ENCODE data around the gene CHCHD6. TPM values are rescaled to one million over a fixed set of nuclear protein-coding genes. Genes with fewer than 3 reads are reported as not detected.
"Not testable (repeated sequence)": the region's sequence is repeated elsewhere in the genome, so short reads cannot be mapped to it uniquely, and the experiment has no call there.

The CHCHD6 gene
- total RNA-seq, 1 experiment from 2014 or later = 32.3 TPM

DNA sequence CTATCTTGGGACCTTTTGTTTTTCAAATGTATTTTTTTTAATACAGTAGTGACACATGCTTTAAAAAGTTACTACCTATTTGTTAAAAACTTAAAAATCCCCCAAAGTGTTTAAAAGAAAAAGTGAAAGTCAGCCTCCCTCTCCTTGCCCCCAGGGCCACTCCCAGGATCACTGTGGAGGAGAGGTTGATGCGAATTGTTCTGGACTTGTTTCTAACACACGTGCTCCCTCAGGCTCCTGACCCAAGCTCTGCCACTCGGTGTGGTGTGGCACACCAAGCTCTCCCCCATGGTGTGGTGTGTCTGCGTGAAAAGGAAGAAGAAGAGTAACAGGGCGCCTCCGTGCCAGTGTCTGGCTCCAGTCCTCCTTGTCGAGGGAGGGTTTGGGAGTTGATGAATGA is 93.5 kb downstream of the CHCHD6 start:
- DNase-seq (ENCODE audit: low spot score) = no peak
- in situ Hi-C loops (cut with HindIII; ENCODE audit: low sequenced_read_pairs) = no loop called here

DNA sequence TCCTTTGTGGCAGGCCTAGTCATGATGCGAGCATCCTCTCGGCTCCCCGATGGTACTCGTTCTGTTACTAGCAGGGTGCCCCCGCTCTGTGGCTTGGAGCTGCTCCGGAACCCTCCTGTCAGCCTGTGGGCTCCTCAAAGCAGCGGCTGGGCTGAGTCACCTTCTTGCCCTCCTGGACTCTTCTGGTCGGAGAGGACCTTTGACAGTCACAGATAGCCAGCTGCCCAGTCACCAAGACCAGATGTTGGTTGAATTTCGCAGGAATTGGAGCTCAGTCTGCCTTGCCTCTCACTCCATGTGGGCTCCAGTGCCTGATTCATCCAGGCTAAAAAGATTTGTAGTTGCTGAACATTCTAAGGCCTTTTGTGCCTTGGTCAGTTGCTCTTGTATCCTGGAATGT is 94.5 kb downstream of the CHCHD6 start:
- in situ Hi-C loops (cut with HindIII; ENCODE audit: low sequenced_read_pairs) = no loop called here
- DNase-seq (ENCODE audit: low spot score) = no peak

DNA sequence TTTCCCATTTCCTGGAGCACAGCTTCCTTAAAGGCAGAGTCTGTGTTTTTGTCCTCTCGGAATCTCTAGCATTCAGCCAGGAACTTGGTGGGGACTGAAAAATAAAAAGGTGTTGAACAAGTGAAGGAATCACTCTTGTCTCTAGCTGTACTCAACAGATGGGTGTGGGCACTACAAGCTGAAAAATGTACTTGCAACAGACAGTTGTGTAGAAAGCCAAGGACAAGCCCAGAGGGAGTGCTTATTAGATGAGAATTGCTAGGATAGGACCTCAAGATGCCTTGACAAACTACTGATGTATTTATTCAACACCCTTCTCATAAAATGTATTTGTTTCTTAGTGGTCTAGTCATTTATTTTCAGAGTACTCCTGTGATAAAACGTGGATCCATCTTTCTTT is 95.1 kb downstream of the CHCHD6 start:
- DNase-seq (ENCODE audit: low spot score) = no peak
- in situ Hi-C loops (cut with HindIII; ENCODE audit: low sequenced_read_pairs) = no loop called here

DNA sequence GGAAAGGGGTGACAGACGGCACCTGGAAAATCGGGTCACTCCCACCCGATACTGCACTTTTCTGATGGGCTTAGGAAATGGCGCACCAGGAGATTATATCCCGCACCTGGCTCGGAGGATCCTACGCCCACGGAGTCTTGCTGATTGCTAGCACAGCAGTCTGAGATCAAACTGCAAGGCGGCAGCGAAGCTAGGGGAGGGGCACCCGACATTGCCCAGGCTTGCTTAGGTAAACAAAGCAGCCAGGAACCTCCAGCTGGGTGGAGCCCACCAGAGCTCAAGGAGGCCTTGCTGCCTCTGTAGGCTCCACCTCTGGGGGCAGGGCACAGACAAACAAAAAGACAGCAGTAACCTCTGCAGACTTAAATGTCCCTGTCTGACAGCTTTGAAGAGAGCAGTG is 97.3 kb downstream of the CHCHD6 start:
- in situ Hi-C loops (cut with HindIII; ENCODE audit: low sequenced_read_pairs); DNase-seq (ENCODE audit: low spot score): not testable (repeated sequence)

DNA sequence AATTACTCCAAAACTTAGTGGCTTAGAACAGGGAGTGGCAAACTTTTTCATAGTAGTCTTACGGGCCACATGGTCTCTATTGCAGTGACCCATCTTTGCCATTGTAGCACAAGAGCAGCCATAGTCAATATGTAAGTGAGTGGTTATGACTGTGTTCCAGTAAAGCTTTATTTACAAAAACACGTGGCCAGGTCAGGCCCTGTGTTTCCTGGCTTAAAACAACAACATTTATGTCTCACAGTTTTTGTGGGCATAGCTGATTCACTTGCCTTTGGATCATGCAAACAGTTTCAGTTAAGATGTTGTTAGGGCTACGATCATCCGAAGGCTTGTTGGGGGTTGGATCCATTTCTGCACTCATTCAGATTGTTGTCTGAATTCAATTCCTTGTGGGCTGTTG is 103.8 kb downstream of the CHCHD6 start:
- DNase-seq (ENCODE audit: low spot score) = no peak
- in situ Hi-C loops (cut with HindIII; ENCODE audit: low sequenced_read_pairs) = no loop called here

DNA sequence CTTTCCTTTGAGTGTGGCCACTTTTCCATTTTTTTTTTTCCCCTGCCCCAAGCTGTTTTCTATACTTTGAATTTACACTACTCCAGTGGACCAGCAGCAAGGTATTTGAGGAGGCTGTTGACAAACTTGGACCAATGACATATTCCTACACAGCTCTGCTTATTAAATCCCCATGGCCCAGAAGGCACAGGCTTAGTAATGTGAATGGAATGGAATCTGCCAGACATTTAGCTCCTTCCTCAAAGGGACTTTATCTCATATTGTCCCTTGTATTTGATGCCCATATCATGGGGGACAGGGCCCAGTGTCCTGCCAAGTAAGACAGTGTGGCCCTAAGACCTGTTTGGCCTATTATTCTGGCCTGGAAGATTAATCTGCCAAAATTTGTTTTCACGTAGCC is 107.5 kb downstream of the CHCHD6 start:
- DNase-seq (ENCODE audit: low spot score) = peak; percentile 7
- in situ Hi-C loops (cut with HindIII; ENCODE audit: low sequenced_read_pairs) = no loop called here

DNA sequence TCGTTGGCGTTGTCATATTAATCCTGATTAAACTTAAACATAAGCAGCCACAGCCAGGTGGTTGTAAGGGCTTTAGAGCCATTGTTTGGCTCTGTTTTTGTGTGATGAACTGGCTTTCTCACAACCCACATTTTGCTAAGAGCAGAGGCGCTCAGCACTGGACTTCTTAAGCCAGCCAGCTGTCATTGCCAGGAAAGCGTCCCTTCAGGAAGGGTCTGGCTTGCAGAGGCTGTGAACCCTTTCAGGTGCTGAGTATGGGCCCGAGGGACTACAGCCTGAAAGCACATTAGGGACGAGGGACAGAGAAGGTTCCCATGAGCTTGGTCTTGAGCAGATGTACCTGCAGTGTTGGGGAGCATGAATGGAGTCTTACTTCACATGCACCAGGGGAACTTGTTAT is 112.3 kb downstream of the CHCHD6 start:
- DNase-seq (ENCODE audit: low spot score) = no peak

DNA sequence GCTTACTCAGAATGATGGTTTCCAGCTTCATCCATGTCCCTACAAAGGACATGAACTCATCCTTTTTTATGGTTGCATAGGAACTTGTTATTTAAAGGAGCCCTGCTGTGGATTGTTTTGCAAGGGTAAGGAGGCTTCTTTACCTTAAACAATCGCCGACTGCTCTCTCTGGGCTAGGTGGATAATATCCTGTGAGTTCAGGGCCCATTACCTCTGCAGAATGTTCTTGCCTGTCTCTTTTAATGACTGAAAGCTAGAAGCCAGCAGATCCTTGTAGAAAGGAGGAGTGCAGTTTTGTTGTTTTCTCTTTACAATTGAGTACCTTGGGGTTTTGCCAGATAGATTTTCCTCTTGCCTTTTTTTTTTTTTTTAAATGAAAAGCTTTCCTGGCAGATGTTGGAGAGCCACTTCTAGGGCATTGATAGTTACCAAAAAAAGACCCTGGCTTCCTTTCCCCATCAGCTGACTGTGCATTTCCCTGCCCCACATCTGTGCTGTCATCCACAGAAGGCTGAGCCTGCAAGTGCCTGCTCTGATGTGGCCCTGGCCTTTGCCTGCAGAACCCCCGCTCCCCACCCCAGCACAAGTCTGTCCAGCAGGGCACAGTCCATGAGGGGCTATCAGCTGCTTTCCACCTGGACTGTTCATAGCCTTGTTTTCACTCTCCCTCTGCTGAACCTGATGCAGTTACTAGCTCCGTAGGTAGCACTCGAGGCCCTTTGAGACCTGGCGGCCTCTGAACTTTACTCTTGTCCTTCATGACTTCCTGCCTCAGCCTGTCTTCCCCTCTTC is 113.1 kb downstream of the CHCHD6 start:
- no peak for DNase-seq (ENCODE audit: low spot score)
- in situ Hi-C loops (cut with HindIII; ENCODE audit: low sequenced_read_pairs) = no loop called here

More for the DNA sequence above, 112.3 kb downstream of the CHCHD6 start:
- in situ Hi-C loops (cut with HindIII; ENCODE audit: low sequenced_read_pairs) = no loop called here

DNA sequence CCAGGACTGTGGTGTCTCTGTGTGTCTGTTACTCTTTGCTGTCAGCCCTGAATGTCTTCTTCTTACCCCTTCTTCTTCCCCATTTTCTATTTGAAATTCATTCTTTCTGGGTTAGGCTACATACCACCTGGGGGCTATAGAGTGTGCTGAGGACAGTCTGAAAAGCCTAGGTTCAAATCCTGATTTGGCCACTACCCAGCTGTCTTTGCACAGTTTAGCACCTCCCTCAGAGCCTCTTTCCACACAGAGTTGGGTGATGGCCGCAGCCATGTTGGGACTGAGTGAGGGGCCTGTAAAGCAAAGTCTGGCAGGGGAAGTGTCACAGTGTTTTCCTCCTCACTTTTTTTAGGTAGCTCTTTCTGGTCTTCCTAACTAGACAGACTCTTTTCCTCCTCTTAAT is 113.7 kb downstream of the CHCHD6 start:
- in situ Hi-C loops (cut with HindIII; ENCODE audit: low sequenced_read_pairs) = no loop called here
- no peak for DNase-seq (ENCODE audit: low spot score)

DNA sequence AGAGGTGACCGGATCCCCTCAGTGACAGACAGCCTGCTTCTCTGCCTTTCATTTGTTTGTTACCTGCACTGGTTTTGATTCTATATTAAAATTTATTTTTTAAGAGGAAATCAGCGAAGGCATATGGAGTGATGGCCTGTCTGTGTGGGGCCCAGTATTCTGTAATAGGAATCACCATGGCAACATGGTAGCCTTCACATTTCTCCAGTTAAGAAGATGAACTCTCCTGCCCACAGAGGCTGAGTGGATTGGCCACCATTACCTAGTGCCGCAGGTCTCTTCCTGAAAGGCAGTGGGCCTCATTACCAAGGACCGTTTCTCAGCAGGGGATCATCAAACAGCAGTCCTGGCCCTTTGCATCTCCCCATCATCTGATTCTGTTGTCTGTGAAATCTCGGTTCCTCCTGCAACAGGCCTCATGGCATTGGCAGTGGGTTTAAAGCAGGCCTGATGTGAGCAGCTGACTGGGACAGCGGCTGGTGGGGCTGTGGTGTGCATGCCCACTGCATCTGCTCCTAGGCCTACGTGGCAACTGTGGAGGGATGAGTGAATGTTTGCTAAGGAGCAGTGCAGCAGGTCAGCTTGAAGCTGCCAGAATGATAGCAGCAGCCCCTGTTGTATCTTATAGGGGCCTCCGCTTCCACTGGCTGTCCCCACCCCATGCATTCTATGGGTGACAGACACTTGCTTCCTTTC is 114.5 kb downstream of the CHCHD6 start:
- in situ Hi-C loops (cut with HindIII; ENCODE audit: low sequenced_read_pairs) = no loop called here
- no peak for DNase-seq (ENCODE audit: low spot score)

DNA sequence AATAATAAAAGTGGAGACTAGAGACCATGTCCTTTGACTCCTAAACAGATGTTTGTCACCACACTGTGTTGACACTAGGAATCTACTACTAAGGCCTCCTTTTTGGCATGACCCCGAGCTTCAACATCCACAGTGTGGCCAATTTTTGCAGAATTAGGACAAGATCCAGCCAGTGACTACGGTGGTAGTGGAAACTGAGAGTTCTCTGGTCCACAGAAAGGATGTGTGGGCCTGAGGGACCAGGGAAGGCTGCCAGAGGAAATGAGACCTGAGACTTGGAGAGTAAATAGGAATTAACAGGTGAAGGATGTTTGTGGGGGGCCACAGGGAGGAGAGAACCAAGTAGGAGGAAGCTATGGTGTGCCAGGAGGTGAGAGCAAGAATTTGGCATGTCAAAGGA is 122.7 kb downstream of the CHCHD6 start:
- in situ Hi-C loops (cut with HindIII; ENCODE audit: low sequenced_read_pairs) = no loop called here
- DNase-seq (ENCODE audit: low spot score) = no peak

DNA sequence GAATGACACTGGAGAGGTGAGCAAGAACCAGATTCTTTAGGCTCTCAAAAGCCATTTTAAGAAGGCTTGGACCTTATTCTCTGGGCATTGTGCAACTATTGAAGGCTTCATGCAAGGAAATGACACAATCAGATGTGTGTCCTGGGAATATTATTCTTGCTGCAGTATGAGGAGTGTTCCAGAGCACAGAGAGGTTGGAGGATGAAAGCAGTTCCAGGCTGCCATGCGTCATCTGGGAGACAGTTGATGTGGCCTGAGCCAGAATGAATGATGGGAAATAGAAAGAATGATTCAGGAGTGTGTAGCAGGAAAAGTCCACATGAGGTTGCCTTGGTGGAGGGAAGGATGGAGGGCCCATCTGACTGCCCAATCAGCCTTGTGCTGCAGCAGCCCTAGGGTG is 123.1 kb downstream of the CHCHD6 start:
- no peak for DNase-seq (ENCODE audit: low spot score)
- in situ Hi-C loops (cut with HindIII; ENCODE audit: low sequenced_read_pairs) = no loop called here

DNA sequence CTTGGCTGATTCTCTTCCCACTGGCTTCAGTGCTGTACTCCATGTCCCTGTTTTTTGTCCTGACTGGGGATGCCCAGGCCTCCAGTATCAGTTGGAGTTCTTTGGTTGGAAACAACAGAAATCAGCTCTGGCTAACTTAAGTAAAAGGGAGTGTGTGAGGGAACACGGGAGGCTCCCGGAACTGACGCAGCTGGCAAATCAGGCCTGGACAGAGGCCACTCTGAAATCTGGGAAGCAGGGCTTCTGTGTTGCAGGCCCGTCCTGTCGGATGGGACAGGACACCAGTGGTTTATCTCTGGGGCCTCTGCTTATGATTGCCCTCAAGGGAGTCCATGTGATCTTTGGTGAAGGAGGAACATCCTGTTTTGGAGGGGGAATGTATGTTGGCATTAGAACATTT is 124.3 kb downstream of the CHCHD6 start:
- no peak for DNase-seq (ENCODE audit: low spot score)
- in situ Hi-C loops (cut with HindIII; ENCODE audit: low sequenced_read_pairs) = no loop called here

DNA sequence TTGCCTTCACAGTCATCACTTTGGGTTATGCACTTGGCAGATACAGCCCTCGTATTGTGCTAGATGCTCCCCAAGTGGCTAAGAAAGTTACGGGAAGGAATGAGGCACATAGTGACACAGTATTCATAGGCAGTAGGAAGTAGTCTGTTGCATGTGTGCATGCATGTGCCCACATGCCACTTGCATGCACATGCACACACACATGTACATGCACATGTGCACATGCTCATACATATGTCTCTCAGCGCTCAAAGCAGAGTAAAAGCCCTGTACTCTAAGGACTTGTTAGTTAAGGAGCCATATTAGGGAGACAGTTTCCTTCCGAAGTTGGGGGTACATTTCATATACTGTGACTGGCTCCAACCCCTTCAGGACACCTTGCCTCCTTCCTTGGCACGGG is 128.9 kb downstream of the CHCHD6 start:
- in situ Hi-C loops (cut with HindIII; ENCODE audit: low sequenced_read_pairs) = no loop called here
- no peak for DNase-seq (ENCODE audit: low spot score)

DNA sequence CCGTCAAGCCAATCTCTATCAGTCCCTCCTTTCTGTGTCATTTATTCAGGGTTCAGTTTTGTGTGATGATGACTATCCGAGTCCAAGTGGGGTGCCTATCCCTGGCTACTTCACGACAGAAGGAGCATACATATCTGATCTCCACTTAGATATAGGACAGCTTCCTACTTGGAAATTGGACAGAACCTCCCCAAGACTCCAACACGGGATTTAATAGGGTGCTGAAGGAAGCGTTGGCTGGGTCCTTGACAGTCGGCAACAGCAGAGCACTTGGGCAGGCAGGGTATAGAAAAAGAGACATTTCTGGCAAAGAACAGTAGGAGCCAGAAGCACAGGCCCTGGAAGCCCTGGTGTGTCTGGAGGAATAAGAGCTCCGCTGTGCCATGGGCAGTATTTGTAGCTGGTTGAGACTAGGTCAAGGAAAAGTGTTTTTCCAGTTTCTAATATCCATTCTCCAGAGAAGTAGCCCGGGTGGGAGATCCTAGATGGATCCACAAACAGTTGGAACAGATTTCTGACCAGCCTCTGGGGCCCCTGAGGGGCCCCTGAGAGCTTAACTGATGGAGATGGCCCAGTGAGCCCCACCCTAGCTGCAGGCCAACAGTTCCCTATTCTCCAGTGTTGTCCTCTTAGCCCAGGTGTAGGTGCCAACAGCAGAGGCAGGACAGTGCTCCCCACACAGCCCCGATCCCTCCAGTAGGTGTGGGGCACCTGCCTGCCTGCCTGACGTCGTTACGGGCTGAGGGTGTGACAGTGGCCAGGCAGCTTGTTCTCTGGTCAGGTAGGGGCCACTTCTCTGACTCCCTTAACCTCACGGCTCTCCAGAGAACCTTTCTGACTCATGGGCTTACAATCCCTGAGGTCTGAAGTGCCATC is 130.8 kb downstream of the CHCHD6 start:
- DNase-seq (ENCODE audit: low spot score) = no peak
- in situ Hi-C loops (cut with HindIII; ENCODE audit: low sequenced_read_pairs) = no loop called here

DNA sequence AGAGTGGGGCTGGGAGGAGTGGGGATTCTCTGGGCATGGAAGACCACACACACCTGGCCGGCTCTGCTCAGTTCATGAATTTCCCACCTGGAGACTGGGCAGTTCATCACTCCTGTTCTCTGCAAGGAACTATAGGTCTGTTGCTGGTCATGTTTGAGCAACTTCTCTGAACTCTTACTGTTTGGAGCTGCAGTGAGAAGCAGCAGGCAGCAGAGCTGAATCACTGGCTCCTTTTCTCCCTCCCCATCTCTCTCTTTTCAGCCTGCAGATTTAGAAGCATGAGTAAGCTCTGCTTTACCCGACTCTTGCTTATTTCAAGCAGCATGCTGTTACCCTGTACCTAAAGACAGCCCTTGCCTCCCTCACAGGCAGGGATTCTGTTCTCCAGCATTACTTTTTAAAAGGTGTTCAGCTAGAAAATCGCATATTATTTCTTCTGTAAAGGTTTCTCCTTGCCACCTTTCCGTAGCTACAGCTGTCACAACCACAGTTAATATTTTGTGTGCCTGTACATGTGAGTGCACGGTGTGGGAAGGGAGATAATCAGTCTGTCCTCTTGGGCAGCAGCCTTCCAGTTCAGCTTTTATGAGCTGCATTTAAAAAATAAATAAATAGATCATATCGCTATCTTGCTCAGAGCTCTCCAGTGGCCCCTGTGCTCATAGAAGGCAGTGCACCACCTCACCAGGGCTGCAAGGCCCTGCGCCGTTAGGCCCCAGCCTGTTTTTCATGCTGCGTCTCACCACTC is 131.6 kb downstream of the CHCHD6 start:
- in situ Hi-C loops (cut with HindIII; ENCODE audit: low sequenced_read_pairs) = no loop called here
- peak; percentile 36 for DNase-seq (ENCODE audit: low spot score)

DNA sequence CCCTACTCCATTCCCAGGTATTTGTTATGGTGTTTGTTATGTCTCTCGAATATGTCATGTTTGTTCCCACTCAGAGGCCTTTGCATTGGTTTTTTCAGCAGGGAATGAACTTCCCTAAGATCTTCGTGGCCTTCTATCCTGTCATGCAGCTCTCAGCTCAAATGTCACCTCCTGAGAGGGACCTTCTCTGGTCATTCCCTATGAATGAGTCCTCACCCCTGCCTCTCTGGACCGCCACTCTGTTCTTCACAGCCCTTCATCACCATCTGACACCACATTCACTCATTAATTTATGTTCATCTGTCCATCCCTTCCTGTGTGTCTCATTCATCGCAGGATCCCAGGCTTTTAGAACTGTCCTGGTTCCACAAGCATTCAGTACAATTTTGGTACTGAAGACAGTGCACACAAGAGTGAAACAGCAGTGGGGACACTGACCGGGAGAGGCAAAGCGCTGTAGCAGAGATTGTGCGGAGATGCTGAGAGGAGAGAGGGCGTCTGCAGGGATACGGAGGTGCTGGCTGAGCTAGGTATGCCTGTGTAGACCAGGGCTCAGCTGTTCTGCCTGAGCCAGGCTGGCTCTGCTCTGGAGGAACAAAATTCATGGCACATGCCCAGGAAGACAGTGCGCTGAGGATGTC is 132.3 kb downstream of the CHCHD6 start:
- in situ Hi-C loops (cut with HindIII; ENCODE audit: low sequenced_read_pairs) = no loop called here
- peak; percentile 65 for DNase-seq (ENCODE audit: low spot score)

DNA sequence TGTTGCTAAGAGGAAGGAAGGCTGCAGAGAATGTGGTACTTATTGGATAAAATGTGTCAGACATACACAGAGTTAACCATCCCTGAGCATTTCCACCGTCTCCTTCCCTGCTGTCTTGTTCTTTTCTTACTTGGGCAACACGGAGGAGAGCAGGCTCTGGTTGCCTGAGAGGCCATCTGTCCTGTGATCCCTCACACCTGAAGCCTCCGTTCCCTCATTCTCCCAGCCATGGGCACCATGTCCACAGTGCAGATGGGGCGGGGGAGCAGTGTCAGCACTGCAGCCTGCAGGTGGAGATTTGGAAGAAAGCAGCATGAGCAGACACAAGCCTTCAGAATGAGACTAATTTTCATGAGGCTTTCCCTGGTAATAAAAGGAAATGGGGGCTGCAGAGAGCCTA is 133.7 kb downstream of the CHCHD6 start:
- DNase-seq (ENCODE audit: low spot score) = peak; percentile 85
- in situ Hi-C loops (cut with HindIII; ENCODE audit: low sequenced_read_pairs) = no loop called here
